GM23248 (cell line): Measurements from ENCODE around the gene KCTD3. TPM values are rescaled to one million over a fixed set of nuclear protein-coding genes. Genes with fewer than 3 reads are reported as not detected.

Source experiments
- DNase-seq: peaks from one replicate; pipeline ENCODE4 v3.0.0-alpha.2; 2015
- H2AFZ ChIP-seq: fragments of 200-600 bp; sonication (generic); 2 replicates; pipeline ENCODE4 v1.6.1; 2016; ENCODE audit warnings: antibody characterized with exemption
- H3F3A ChIP-seq: fragments of 200-600 bp; sonication (generic); 2 replicates; pipeline ENCODE4 v1.6.1; 2016; ENCODE audit warnings: mild to moderate bottlenecking, antibody characterized with exemption, mixed run types; ENCODE audit not compliant: insufficient read depth
- H3K27ac ChIP-seq: fragments of 200-600 bp; sonication (generic); 2 replicates; pipeline ENCODE4 v1.5.1; 2016; ENCODE audit warnings: mild to moderate bottlenecking
- H3K27me3 ChIP-seq: fragments of 200-600 bp; sonication (generic); replicated peaks from 2 replicates; pipeline ENCODE4 v1.6.1; 2016; ENCODE audit warnings: mild to moderate bottlenecking; ENCODE audit not compliant: insufficient read depth
- H3K36me3 ChIP-seq: fragments of 200-600 bp; sonication (generic); 2 replicates; pipeline ENCODE4 v1.6.1; 2016; ENCODE audit warnings: low read depth, mild to moderate bottlenecking
- H3K4me1 ChIP-seq: fragments of 200-600 bp; sonication (generic); 2 replicates; pipeline ENCODE4 v1.6.1; 2016; ENCODE audit warnings: mild to moderate bottlenecking; ENCODE audit not compliant: insufficient read depth
- H3K4me2 ChIP-seq: fragments of 200-600 bp; sonication (generic); one replicate; pipeline ENCODE4 v1.6.1; 2016; ENCODE audit warnings: mild to moderate bottlenecking; ENCODE audit not compliant: unreplicated experiment
- H3K4me3 ChIP-seq: fragments of 200-600 bp; sonication (generic); 2 replicates; pipeline ENCODE4 v1.5.1; 2016; ENCODE audit warnings: mild to moderate bottlenecking
- H3K79me2 ChIP-seq: fragments of 200-600 bp; sonication (generic); 2 replicates; pipeline ENCODE4 v1.6.1; 2016; ENCODE audit warnings: mild to moderate bottlenecking; ENCODE audit not compliant: insufficient read depth
- H3K9ac ChIP-seq: fragments of 200-600 bp; sonication (generic); 2 replicates; pipeline ENCODE4 v1.6.1; 2016; ENCODE audit warnings: mild to moderate bottlenecking
- H3K9me2 ChIP-seq: fragments of 200-600 bp; sonication (generic); 2 replicates; pipeline ENCODE4 v1.6.1; 2016; ENCODE audit warnings: mixed run types, mild to moderate bottlenecking, moderate library complexity; ENCODE audit not compliant: insufficient read depth
- H3K9me3 ChIP-seq: fragments of 200-600 bp; sonication (generic); one replicate; pipeline ENCODE4 v1.6.1; 2017; ENCODE audit warnings: low read depth
- H4K20me1 ChIP-seq: fragments of 200-600 bp; sonication (generic); 2 replicates; pipeline ENCODE4 v1.6.0; 2016; ENCODE audit not compliant: insufficient read depth
- EZH2 ChIP-seq: fragments of 200-600 bp; sonication (generic); IDR thresholded peaks from 2 replicates; pipeline ENCODE4 v1.6.1; 2018; ENCODE audit warnings: antibody characterized with exemption, mild to moderate bottlenecking; ENCODE audit not compliant: insufficient read depth, poor library complexity, severe bottlenecking
- EZH2phosphoT487 ChIP-seq: fragments of 200-600 bp; sonication (generic); IDR thresholded peaks from 2 replicates; pipeline ENCODE4 v1.6.1; 2018; ENCODE audit warnings: antibody characterized with exemption, moderate library complexity, mild to moderate bottlenecking, low read depth; ENCODE audit not compliant: insufficient read depth
- WGBS, 2 experiments: methylation state at CpG; one replicate each; pipeline ENCODE4 v1.1.6; 2015 to 2017; ENCODE audit warnings: low lambda C conversion rate in 2 of 2, low coverage in 1 of 2; ENCODE audit errors: missing lambda C conversion rate in 2 of 2; 5-methylcytosine and 5-hydroxymethylcytosine counted together
- in situ Hi-C: fragments of 300-500 bp; cut with MboI; formaldehyde crosslinking; loops from 2 replicates; pipeline ENCODE4 v1.15.0; 2020
- polyA plus RNA-seq: library from polyadenylated mRNA; unstranded; fragments of >200 nt; fragmentation: Nextera tagmentation; extraction: Ambion mirVana; gene quantifications from 2 replicates; pipeline ENCODE4 v1.2.1, GENCODE V29; 2016
- total RNA-seq: library from RNA; depleted of rRNA; stranded (reverse); fragments of >200 nt; shearing (Covaris generic); gene quantifications from 2 replicates; pipeline ENCODE4 v1.2.3, GENCODE V29; 2014

Gene KCTD3
- total and polyA plus RNA-seq, 2 experiments from 2014 or later, result 17.5 to 32.0 TPM

- Histone ChIP-seq H3K27me3 (no peaks in the 10 kb centered on the region), H3K27ac (no peak overlapping the region), H3K36me3 (no peaks in the 10 kb centered on the region), H3K9ac (peak overlapping the region; percentile 72; the same call in 1 of the 2 replicates), H3K4me2 (peak overlapping the region; percentile 88), H4K20me1 (no peaks in the 10 kb centered on the region), H3K4me3 (no peak overlapping the region), H3K9me3 (no peaks in the 10 kb centered on the region), H3F3A (peaks cover 22% of the 10 kb centered on the region; the same call in 1 of the 2 replicates), H3K79me2 (no peaks in the 10 kb centered on the region), H3K4me1 (peaks cover 19% of the 10 kb centered on the region), H2AFZ (peak overlapping the region; percentile 97), H3K9me2 (no peaks in the 10 kb centered on the region)
- DNase-seq, result peak; percentile 2
- in situ Hi-C loops, result no loop called here
- WGBS, 2 experiments, result 78% methylated on average over 6 of the region's 6 CpGs
- TF ChIP-seq EZH2phosphoT487 (no peak), EZH2 (no peak)
Measured at GRCh38 chr1:215635827-215636226, 68.7 kb downstream of the KCTD3 start.

- H3F3A ChIP-seq, result peaks cover 22% of the 10 kb centered on the region; the same call in 1 of the 2 replicates
- H2AFZ ChIP-seq, result peak overlapping the region; percentile 97
- H3K27me3 ChIP-seq, result no peaks in the 10 kb centered on the region
- no peaks in the 10 kb centered on the region for H3K36me3 ChIP-seq
- peak overlapping the region; percentile 84 for H3K27ac ChIP-seq
- no peaks in the 10 kb centered on the region for H3K79me2 ChIP-seq
- TF ChIP-seq EZH2 (no peak), EZH2phosphoT487 (no peak)
- H3K4me1 ChIP-seq, result peaks cover 19% of the 10 kb centered on the region
- no peaks in the 10 kb centered on the region for H4K20me1 ChIP-seq
- no peaks in the 10 kb centered on the region for H3K9me3 ChIP-seq
- DNase-seq, result peak; percentile 84
- WGBS, 2 experiments, result 8 to 10% methylated on average over 9 of the region's 9 CpGs
- H3K4me2 ChIP-seq, result peak overlapping the region; percentile 88
- peak overlapping the region; percentile 72 for H3K9ac ChIP-seq
- in situ Hi-C loops, result no loop called here
- peak overlapping the region; percentile 63 for H3K4me3 ChIP-seq
- no peaks in the 10 kb centered on the region for H3K9me2 ChIP-seq
Measured at GRCh38 chr1:215636258-215636965, 69.3 kb downstream of the KCTD3 start.

GRCh38 chr1:215637041-215637573 is 70.0 kb downstream of the KCTD3 start:
- Histone ChIP-seq H3K4me2 (peak overlapping the region; percentile 88), H4K20me1 (no peaks in the 10 kb centered on the region), H2AFZ (peak overlapping the region; percentile 97), H3K4me1 (peaks cover 19% of the 10 kb centered on the region), H3K4me3 (peak overlapping the region; percentile 63), H3K27me3 (no peaks in the 10 kb centered on the region), H3K9me2 (no peaks in the 10 kb centered on the region), H3K9me3 (no peaks in the 10 kb centered on the region), H3K36me3 (no peaks in the 10 kb centered on the region), H3K79me2 (no peaks in the 10 kb centered on the region), H3K27ac (peak overlapping the region; percentile 84), H3F3A (peaks cover 22% of the 10 kb centered on the region; the same call in 1 of the 2 replicates), H3K9ac (peak overlapping the region; percentile 72)
- TF ChIP-seq EZH2 (no peak), EZH2phosphoT487 (no peak)
- DNase-seq, result peak; percentile 80
- in situ Hi-C loops, result no loop called here
- WGBS, 2 experiments, result 7 to 10% methylated on average over 7 of the region's 7 CpGs

- no peak for DNase-seq
- Histone ChIP-seq H3K9me3 (no peaks in the 10 kb centered on the region), H3K27ac (no peak overlapping the region), H2AFZ (no peak overlapping the region), H3K79me2 (no peaks in the 10 kb centered on the region), H3K4me2 (no peak overlapping the region), H4K20me1 (no peaks in the 10 kb centered on the region), H3K4me3 (no peak overlapping the region), H3K27me3 (peaks cover 5% of the 10 kb centered on the region; the same call in 1 of the 2 replicates), H3K36me3 (no peaks in the 10 kb centered on the region), H3F3A (peaks cover 22% of the 10 kb centered on the region; the same call in 1 of the 2 replicates), H3K9me2 (no peaks in the 10 kb centered on the region), H3K9ac (no peak overlapping the region), H3K4me1 (peaks cover 19% of the 10 kb centered on the region)
- TF ChIP-seq EZH2phosphoT487, result no peak
- no peak for TF ChIP-seq EZH2
- in situ Hi-C loops, result no loop called here
- 82 to 86% methylated on average over 18 of the region's 18 CpGs for WGBS, 2 experiments
Measured at GRCh38 chr1:215640429-215641148, 73.5 kb downstream of the KCTD3 start.
